Non-pigmented ciliary epithelial cell (primary cell): ENCODE results near the gene RTP4.

Experiments used
- DNase-seq: peaks from one replicate; pipeline ENCODE4 v3.0.0-alpha.2; 2010; ENCODE audit warnings: low read depth

RTP4 gene, protein sequence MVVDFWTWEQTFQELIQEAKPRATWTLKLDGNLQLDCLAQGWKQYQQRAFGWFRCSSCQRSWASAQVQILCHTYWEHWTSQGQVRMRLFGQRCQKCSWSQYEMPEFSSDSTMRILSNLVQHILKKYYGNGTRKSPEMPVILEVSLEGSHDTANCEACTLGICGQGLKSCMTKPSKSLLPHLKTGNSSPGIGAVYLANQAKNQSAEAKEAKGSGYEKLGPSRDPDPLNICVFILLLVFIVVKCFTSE

DNA sequence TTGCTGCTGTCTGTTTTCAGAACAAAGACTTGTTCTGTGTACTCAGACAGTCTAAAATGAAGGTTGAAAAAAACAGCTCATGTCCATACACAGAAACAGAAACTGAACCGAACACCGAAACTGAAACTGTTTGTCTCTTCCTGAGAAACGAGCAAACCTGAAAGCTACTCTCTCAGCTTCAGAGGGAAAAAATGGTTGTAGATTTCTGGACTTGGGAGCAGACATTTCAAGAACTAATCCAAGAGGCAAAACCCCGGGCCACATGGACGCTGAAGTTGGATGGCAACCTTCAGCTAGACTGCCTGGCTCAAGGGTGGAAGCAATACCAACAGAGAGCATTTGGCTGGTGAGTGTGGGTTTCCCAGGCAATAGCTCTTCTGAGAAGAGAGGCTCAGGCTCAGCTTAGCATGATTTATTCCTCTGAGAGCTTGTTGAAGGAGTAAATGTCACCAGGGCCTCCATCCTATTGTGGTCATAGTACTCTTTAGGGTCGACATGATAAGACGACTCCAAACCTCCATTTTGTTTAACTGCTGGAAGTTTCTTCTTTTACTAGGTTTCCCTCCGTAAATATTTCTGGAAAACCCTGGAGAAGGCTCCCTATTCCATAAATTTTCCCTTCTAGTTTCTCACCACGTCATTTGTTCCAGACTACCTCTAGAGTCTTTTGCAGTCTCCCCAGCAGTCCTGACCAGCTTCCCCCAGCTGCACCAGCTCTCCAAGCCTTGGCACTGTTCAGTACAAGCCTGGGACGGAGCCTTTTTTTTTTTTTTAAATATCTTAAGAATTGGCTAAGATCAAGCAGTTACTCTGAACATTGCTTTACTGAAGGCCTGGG is at the start of gene RTP4:
Gene RTP4 (plus strand): TSS at position 135 of the 838 bp plus-strand sequence. CDS start 57 bp downstream, at position 192.
- no peak for DNase-seq

DNA sequence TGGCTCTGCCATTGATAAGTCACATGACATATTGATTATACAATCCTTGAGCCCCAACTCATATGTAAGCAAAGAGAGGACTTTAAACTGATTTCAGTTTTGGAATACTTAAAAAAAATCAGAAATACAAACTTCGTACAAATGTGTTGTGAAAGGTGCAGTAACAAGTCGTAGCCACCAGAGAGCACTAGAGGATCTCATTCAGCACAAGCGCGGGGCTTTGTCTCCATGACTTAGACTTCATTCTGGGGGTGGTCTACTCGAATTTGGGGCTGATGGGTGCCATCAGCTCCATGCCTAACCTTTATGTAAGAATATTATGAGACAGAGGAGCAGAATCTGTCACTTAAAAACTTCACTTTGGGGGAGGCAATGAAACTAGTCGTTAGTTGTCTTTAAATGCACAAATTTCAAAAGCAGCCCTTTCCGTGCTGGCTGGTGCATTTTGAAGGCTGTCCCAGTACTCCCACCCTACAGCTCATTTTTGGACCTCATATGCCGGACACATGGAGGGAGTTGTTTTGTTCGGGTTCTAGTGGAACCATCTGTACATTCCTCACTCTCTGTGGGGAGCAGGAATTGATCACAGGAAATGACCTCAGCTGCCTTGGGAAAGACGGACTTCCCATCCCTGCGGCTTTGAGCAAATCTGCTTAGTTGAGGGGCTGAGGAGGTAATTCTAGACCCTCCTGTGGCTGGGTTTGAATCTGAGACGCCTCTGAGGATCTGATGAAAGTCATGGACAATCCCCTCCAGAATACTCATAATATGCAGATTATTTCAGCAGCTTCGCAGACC is 49.2 kb upstream of the RTP4 start:
- DNase-seq = peak; percentile 46

DNA sequence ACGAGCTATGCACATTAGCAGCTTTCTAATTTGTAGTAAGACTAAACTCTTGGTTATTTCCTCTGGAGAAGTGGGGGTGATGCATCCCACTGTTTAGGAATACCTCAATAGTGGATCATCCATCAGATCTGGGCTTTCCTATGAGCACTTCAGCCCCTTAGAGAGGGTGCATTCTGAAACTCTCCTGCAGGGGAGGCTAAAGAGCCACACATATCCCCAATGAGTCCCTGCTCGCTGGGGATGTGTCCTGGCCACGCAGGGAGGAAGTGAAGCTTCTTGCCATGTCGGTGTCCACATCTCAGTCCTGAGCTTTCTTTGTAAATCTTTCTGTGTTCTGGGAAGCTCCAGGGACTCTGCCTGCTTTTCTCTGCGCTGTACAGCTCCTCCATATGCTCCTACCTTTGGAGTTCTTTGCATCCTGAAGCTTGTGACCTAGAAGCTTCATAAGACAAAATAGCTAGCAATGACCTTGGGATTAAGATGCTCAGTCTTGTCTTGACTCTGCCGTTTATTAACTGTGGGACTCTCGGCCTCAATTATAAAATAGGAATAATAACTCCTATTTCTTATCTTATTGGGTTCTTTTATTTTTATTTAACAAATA is 48.4 kb upstream of the RTP4 start:
- peak; percentile 54 for DNase-seq

DNA sequence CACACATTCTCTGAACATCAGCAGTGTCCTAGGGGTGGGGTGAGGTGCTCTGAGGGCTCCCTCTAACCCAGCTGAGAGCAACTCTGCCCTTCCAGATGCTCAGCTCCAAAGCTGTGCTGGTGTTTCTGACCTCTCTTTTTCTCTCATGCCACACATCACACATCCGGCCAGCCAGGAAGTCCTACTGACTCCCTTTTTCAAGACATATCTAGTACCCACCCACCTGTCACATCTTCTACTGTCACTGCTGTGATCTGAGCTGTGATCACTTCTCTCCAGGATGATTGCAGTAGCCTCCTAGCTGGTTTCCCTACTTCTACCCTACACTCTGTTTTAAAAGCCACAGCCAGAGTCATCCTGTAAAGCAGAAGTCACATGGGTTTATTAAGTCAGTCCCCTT is 46.4 kb upstream of the RTP4 start:
- DNase-seq = no peak

DNA sequence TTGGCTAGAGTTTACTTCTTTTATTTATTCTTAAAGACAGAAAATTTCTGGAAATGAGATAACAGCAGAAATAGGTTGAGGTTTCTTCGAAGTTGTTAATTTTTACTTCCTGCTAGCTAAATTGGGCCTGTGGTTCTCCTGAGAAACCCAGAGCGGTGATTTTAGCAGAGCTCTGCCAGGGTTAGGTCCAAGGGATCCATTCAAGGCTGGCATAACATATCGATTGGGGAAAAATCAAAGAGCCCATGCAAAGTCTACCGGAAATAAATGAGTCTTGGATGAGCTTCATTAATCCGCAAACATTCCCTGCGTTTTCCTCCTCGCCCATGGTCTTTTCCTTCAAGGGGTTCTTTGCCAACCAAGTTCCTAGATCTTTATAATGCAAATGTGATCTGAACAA is 45.9 kb upstream of the RTP4 start:
- no peak for DNase-seq

DNA sequence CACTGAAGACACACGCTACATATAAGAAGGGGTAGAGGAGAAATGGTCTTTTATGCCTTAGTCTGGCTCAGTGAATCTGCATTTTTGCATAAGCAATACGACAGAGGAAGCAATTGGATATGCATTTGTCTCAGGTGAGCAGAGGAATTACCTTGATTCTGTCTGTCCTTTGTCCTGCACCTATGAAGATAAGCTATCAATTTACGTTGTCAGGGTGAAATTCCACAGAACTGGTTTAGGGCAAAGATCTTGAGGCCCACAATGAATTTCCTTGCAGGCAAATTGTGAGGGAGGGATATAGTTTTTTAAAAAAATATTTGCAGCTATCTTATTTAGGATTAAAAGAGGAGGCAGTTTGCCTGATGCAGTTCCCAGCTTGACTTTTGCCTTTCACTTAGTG is 45.1 kb upstream of the RTP4 start:
- no peak for DNase-seq

DNA sequence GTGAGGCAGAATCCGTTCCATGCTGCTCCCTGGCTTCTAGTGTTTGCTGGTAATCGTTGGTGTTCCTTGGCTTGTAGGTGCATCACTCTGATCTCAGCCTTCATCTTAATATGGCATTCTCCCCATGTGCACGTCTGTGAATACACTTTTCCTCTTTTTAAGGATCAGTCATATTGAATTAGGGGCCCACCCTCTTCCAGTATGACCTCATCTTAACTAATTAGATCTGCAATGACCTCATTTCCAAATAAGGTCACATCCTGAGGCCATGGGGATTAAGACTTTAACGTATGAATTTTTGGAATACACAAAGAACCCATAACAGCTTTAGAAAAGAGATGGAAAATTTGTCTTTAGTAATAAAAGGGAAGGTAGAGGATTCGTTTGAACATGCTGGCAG is 42.6 kb upstream of the RTP4 start:
- no peak for DNase-seq

DNA sequence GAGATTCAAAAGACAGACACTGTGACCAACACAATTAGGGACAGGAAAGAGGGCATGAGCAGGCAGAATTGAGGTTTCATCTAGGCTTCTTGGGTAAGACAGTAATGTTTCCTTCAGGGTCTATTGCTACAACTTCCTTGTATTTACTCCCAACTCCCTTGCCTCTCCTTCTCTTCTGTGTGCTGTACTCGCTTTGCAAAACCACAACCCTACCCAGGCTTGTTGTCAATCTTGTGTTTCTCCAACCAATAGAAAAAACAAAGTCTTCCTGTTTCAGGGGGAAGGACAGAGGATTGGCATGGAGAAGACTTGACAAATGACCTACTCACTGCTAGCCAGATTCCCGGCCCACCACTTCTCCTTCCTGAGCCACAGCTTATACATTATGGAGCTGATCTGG is 40.3 kb upstream of the RTP4 start:
- DNase-seq = no peak

DNA sequence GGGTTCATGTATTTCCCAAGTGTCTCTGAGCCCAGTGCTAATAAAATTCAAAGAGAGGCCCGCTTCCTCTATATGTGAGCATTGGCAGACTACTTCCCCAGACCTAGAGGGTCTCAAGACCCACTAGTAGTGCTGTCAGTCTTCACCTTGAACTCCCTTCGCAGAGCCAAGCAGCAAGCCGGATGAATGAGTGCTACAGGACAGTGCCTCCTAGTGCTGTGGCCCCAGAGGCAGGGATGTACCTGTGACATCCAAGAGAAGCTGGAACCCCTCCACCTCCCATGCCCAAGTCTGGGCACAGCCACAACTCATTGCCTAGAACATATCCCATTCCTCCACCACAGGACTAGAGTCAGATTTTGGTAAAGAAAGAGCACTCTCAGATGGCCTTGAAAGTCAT is 39.5 kb upstream of the RTP4 start:
- DNase-seq = no peak

DNA sequence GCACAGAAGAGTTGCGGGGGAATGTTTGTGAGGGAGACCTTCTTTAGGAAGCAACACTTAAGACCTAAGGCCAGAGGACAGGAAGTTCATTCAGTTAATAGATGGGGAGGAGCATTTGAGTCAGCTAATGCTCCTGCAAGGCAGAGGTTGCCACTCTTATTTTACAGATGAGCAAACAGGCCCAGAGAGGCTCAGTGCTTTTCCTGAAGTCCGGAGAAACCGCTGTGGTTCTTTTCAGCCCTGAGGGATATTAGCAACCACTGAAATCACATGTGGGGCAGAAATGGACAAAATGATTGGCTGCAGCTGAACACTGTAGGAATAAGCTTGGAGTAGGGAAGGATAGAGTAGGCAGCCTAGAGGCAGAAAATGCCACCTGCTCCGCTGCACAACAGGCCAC is 33.3 kb upstream of the RTP4 start:
- DNase-seq = no peak

DNA sequence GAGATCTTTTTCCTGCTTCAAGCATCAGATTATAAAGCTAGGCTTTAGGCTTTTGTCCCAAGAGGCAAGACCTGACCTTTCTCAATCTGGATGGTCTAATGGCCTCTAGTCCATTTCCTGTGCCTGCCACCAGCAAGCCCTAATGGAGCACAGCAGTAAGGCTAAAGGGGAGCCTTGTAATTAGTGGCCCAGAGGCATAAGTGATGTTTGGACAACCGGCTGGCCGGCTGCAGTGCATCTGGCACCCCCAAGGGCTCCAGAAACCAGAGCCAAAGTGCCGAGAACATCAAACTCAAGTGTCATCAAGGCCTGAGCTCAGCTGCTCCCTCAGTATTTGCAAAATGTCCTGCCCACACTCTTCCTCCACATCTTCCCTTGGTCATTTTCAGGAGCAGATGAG is 31.9 kb upstream of the RTP4 start:
- no peak for DNase-seq

DNA sequence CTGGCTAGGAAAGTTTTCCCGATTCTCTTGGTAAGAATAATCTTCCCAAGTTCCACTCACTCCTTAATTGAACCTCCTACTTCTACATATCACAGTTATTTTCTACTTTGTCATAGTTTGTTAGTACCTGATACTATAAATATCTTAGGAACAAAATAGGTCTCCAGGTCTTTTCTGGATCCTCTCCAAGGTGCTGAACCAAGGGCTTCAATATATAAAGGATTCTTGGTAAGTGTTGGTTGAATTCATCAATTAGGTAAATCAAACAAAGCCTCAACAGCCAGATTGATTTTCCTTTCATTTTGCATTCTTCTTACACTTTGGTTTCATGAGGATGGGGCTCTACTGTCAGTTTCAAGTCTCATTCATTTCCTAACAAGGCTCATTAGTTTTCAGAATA is 27.6 kb upstream of the RTP4 start:
- no peak for DNase-seq

DNA sequence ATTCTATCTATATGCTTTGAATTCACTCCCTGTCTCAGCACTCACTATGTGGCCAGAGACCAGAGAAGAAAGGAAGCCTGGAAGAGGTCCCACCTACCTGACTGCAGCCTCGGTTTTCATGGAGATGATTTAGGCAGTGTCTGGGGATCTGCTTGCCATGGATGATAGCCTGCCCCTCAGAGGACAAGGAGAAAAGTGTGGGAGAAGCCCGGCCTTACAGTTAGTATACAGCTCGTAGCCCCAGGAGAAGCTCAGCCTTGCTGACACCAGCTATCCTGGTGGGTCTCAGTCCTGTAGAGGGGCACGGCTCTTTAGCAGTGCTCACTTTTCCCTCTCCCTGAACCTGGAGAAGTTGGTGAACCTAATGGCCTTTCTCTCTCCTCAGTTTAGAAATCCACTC is 25.9 kb upstream of the RTP4 start:
- no peak for DNase-seq

DNA sequence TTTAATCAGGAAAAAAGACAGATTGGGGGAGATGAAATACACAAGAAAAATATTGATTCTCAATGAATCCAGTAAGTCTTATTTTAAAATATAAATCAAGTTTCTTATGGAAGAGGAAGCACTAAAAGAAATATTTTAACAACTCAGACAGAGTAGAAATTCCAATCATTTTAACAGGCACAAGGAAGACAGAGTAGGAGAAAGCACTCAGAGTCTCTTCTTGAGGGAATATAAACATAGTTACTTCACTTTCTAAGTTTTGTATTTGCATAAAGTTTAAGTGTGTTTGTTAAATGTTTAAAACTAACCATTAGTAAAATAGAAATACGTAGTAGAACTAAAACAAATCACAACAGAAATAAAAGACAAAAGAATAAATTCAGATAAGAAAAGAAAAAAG is 24.5 kb upstream of the RTP4 start:
- no peak for DNase-seq

DNA sequence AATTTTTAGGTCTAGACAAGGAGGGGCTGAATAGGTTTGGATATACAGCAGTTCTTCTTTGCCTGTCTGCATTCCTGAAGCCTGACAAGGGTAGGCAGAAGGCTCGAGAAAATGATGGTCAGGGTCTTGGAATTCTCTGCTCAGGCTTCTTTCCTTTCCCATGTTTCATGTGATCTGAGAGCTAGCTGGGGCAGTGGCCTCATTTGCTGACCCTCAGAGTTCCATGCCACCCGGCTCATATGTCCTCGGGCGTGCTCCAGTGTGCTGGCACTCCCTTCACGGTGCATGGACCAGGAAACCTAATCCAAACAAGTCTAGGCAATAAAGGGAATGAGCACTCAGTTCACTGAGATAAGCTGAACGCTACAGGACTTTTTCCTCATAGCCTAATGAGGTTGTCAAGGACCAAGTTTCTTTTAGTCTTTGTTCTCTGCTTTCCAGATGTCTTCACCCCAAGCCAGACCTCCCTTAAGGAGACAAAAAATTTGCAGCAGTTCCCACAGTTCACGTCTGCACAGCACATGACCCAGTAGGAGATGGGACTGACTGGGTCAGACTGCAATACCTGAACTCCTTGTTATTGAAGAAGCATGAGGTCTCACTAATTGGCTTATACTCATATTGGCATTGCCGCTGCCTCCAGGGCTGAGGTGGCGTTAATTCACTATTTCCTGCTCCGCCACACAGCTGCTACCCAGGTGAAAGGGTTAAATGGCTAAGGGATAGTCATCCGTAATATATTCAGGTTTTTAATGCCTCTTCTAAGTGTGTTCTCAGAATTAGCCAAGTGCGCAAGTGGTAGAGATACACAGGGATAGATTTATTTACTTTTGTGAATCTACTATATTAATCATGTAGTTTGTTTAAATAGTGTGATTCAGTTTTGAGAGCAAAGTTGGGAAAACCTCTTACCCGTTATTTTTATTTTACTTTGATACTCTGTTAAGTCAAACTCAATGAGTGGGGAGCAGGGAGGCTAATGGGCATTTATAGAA is 15.3 kb upstream of the RTP4 start:
- DNase-seq = no peak

DNA sequence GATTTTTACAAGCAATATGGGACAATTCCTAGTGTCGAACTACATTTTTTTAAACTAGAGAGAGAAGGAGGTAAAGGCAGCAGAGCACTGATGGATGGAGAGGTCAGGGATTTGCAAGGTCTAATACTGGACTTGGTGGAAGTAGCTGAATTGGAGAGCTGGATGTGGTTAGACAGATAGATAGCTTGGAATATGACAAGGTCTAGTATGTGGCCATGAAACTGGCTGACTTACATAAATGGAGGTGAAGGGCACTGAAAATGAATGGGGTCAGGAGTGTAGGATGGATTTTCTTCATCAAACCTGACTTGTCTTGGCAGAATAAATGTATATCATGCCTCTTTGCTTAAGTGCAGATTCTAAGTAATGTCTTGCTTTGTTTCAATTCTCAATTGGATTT is 10.1 kb upstream of the RTP4 start:
- no peak for DNase-seq

DNA sequence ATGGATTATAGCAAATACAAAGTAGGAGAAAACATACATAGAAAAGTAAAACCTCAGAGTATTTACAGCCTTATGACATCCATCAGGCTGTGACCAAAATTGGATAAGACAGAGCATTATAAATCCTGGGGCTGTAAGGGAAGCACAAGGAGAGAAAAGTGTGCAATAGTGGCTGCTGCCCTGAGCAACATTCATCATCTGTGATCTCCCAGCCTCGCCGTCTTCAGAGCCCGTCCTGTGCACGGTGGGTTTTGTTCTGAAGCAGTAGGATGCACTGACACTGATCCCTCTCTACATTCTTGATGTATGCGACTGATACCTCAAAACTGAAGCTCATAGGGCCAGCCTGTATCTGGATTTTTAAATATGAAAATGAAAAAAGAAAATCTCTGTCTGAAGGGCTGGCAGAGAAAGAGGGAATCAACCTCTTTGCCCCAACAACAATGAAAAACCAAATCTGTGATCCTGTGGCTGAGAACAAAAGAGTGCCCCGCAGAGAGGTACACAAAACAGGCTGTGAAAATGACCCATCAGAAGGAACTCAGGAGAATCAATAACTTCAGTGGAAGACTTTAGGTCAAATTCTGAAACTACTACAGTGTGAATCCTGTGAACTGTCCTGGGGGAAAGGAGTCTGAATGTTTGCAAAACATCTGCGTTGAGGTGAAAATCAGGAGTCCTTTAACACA is 8.2 kb upstream of the RTP4 start:
- no peak for DNase-seq

DNA sequence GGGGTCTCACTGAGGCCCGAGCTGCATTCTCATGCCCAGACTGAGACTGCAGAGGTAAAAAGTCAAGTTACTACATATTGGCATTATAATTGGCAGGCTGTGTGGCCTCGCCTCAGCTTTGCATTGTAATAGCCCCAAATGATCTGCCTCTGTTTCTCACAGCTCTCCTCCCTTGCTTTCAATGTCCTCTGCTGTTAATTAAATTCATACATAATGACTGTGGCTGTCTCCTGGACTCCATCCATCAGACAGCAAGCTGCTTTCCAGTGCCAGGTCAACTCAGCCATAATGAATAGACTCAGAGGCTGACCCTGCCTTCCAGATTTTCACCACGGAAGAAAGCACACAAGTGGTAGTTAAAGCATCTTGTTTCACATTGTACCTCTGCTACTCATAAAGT is 7.6 kb upstream of the RTP4 start:
- DNase-seq = no peak

DNA sequence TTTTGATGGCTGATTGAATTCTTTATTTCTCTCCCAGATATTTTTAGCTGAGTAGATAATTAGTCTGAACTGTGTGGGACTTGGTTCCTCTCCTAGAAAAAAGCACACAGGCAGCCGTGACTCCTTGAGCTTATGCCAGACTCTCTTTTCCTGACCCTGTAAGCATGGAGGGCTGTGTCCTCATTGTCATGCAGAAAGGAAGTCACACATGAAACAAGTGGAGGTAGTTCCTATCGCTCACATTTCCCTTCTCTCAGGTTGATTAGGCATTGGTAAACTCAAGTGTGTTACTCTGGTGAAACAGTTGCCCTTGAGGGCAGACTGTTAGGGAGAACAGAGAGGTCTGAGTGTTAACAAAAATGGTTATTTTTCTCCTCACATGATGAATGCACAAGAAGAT is 6.3 kb upstream of the RTP4 start:
- DNase-seq = no peak

DNA sequence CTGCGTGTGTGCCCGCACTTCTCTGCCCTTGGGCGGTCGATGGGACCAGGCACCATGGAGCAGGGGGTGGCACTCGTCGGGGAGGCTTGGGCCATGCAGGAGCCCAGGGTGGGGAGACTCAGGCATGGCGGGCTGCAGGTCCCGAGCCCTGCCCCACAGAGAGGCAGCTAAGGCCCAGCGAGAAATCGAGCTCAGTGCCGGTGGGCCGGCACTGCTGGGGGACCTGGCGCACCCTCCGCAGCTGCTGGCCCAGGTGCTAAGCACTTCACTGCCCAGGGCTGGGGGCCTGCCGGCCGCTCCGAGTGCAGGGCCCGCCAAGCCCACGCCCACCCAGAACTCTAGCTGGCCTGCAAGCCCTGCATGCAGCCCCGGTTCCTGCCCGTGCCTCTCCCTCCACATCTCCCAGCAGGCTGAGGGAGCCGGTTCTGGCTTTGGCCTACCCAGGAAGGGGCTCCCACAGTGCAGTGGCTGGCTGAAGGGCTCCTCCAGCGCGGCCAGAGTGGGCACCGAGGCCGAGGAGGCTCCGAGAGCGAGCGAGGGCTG is 553 bp upstream of the RTP4 start:
- no peak for DNase-seq

DNA sequence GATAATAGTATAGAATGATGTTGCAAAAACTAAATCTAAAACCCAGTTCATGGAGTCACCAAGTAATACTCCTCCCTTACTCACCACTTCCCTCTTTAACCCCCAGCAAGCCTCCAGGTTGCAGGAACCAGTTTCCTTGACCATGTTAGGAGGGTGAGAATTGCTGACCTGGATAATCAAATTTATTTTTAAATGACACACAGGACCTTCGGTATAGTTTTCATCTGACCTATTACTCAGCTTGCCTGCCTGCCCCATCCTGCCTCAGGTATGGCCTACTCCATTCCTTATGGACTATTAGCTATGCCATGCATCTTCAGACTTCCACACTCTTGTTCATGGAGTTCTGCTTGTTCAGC is 883 bp downstream of the RTP4 start:
- DNase-seq = no peak
